ENCODE data around the gene PEX10.
A peak's percentile ranks its signal among the peaks of the same experiment; 100 is the strongest.

Gene PEX10

DNA sequence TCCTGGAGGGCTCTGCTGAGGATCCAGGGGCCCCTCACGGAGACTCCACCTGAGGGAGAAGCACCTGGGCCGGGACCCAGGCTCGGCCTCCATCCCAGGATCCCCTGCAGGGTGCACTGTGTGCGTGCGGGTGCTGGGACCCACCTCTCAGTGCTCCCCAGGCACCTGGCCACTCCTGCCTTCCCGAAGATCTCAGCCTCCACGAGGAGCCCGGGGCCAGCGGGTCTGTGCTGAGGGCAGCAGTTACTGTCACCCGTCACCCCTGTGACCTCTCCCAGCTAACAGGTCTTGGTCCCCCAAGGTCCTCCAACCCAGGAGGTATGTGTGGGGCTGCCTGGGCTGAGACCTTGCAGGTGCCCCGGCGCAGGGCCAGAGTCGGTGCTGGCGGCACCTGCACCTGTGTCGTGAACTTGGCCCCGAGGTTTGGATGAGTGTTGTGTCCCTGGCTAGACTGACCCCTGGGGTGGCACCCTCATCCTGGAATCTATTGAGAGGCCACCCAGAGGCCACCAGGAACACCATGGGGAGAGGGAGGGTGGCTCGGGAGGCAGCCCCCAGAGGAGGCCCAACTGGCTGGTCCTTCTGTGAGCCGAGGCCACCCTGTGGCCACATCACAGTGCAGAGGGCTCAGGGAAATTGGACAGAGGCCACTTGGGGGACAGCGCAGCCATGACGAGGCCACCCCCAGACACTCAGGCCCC is 38.7 kb downstream of the PEX10 start:
- TF ChIP-seq, protein P1, sequence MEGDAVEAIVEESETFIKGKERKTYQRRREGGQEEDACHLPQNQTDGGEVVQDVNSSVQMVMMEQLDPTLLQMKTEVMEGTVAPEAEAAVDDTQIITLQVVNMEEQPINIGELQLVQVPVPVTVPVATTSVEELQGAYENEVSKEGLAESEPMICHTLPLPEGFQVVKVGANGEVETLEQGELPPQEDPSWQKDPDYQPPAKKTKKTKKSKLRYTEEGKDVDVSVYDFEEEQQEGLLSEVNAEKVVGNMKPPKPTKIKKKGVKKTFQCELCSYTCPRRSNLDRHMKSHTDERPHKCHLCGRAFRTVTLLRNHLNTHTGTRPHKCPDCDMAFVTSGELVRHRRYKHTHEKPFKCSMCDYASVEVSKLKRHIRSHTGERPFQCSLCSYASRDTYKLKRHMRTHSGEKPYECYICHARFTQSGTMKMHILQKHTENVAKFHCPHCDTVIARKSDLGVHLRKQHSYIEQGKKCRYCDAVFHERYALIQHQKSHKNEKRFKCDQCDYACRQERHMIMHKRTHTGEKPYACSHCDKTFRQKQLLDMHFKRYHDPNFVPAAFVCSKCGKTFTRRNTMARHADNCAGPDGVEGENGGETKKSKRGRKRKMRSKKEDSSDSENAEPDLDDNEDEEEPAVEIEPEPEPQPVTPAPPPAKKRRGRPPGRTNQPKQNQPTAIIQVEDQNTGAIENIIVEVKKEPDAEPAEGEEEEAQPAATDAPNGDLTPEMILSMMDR (IDR thresholded peaks at IDR 0.05; ENCODE audit: low read depth, low read length): no peak
- no peak overlapping the region for H3K4me3 ChIP-seq (replicated peaks in 1 of 2; ENCODE audit: low read depth in 2 of 2, low read length in 2 of 2)
- no peak for DNase-seq (ENCODE audit: low read depth in 2 of 2)

GRCh38 chr1:2372551-2373490 is 39.5 kb downstream of the PEX10 start:
- TF ChIP-seq, protein P1 (IDR thresholded peaks at IDR 0.05; ENCODE audit: low read depth, low read length): no peak
- no peak for DNase-seq (ENCODE audit: low read depth in 2 of 2)
- no peak overlapping the region for H3K4me3 ChIP-seq (replicated peaks in 1 of 2; ENCODE audit: low read depth in 2 of 2, low read length in 2 of 2)

GRCh38 chr1:2368053-2368744 is 44.2 kb downstream of the PEX10 start:
- TF ChIP-seq, protein P1 (IDR thresholded peaks at IDR 0.05; ENCODE audit: low read depth, low read length): no peak
- DNase-seq (ENCODE audit: low read depth in 2 of 2): no peak
- H3K4me3 ChIP-seq (replicated peaks in 1 of 2; ENCODE audit: low read depth in 2 of 2, low read length in 2 of 2): no peak overlapping the region

- no peak overlapping the region for H3K4me3 ChIP-seq (replicated peaks in 1 of 2; ENCODE audit: low read depth in 2 of 2, low read length in 2 of 2)
- DNase-seq (ENCODE audit: low read depth in 2 of 2): no peak
- TF ChIP-seq, protein P1 (IDR thresholded peaks at IDR 0.05; ENCODE audit: low read depth, low read length): no peak
These were observed 48.4 kb downstream of the PEX10 start for GRCh38 chr1:2363847-2364513.

GRCh38 chr1:2360588-2361364 is 51.6 kb downstream of the PEX10 start:
- TF ChIP-seq, protein P1 (IDR thresholded peaks at IDR 0.05; ENCODE audit: low read depth, low read length): no peak
- DNase-seq (ENCODE audit: low read depth in 2 of 2): peak in 1 of 2 donors; percentile 17
- no peak overlapping the region for H3K4me3 ChIP-seq (replicated peaks in 1 of 2; ENCODE audit: low read depth in 2 of 2, low read length in 2 of 2)

Measured in cardiac fibroblast (primary cell).